GM23338 (cell line): Measurements from ENCODE around the gene CDCA7L. TPM values are rescaled to one million over a fixed set of nuclear protein-coding genes. Genes with fewer than 3 reads are reported as not detected.

Experiments used
- ATAC-seq: fragments of 200-7000 bp; cut with Tn5 transposase; 3 replicates; pipeline ENCODE4 v1.9.1; 2020
- DNase-seq: peaks from one replicate; pipeline ENCODE4 v3.0.0-alpha.2; 2015; ENCODE audit warnings: low spot score
- H2AFZ ChIP-seq: fragments of 200-600 bp; sonication (generic); 2 replicates; pipeline ENCODE4 v1.8.0; 2016; ENCODE audit warnings: antibody characterized with exemption, mild to moderate bottlenecking, moderate library complexity
- H3F3A ChIP-seq: fragments of 200-600 bp; sonication (generic); replicated peaks from 2 replicates; pipeline ENCODE4 v1.8.0; 2017; ENCODE audit warnings: antibody characterized with exemption, mixed run types, low read depth
- H3K27ac ChIP-seq: fragments of 200-600 bp; sonication (generic); 2 replicates; pipeline ENCODE4 v1.6.1; 2016; ENCODE audit warnings: low read depth
- H3K27me3 ChIP-seq: fragments of 200-600 bp; sonication (generic); 2 replicates; pipeline ENCODE4 v1.8.0; 2016; ENCODE audit warnings: mild to moderate bottlenecking, mixed run types, moderate library complexity; ENCODE audit not compliant: insufficient read depth
- H3K36me3 ChIP-seq: fragments of 200-600 bp; sonication (generic); 2 replicates; pipeline ENCODE4 v1.8.0; 2016; ENCODE audit warnings: mild to moderate bottlenecking; ENCODE audit not compliant: insufficient read depth
- H3K4me1 ChIP-seq: fragments of 200-600 bp; sonication (generic); 2 replicates; pipeline ENCODE4 v1.8.0; 2016; ENCODE audit warnings: mild to moderate bottlenecking, moderate library complexity; ENCODE audit not compliant: insufficient read depth
- H3K4me2 ChIP-seq: fragments of 200-600 bp; sonication (generic); 2 replicates; pipeline ENCODE4 v1.7.1; 2017; ENCODE audit warnings: mixed run types
- H3K4me3 ChIP-seq: fragments of 200-600 bp; sonication (generic); 2 replicates; pipeline ENCODE4 v1.6.1; 2016; ENCODE audit warnings: mixed run types
- H3K79me2 ChIP-seq: fragments of 200-600 bp; sonication (generic); replicated peaks from 2 replicates; pipeline ENCODE4 v1.8.0; 2017; ENCODE audit warnings: mild to moderate bottlenecking; ENCODE audit not compliant: insufficient read depth
- H3K9me2 ChIP-seq: fragments of 200-600 bp; sonication (generic); 2 replicates; pipeline ENCODE4 v1.8.0; 2017; ENCODE audit not compliant: insufficient read depth
- H4K20me1 ChIP-seq: fragments of 200-600 bp; sonication (generic); replicated peaks from 2 replicates; pipeline ENCODE4 v1.8.0; 2017; ENCODE audit warnings: mild to moderate bottlenecking; ENCODE audit not compliant: insufficient read depth
- H3K27ac Mint-ChIP-seq: 2 replicates; pipeline ENCODE4 v1.8.0; 2020; ENCODE audit warnings: inconsistent platforms, mild to moderate bottlenecking, moderate library complexity, mixed read lengths
- H3K27me3 Mint-ChIP-seq: 3 replicates; pipeline ENCODE4 v1.8.0; 2022; ENCODE audit warnings: low read depth, mild to moderate bottlenecking, moderate library complexity, mixed read lengths, inconsistent platforms; ENCODE audit not compliant: insufficient read depth, poor library complexity
- H3K36me3 Mint-ChIP-seq: 3 replicates; pipeline ENCODE4 v1.8.0; 2021; ENCODE audit warnings: low read depth, mild to moderate bottlenecking, inconsistent platforms, moderate library complexity, mixed read lengths
- H3K4me1 Mint-ChIP-seq: 3 replicates; pipeline ENCODE4 v1.8.0; 2020; ENCODE audit warnings: mild to moderate bottlenecking, inconsistent platforms, mixed read lengths
- H3K4me3 Mint-ChIP-seq: 3 replicates; pipeline ENCODE4 v1.8.0; 2021; ENCODE audit warnings: moderate library complexity, mild to moderate bottlenecking, inconsistent platforms, mixed read lengths
- H3K9me3 Mint-ChIP-seq: 3 replicates; pipeline ENCODE4 v1.8.0; 2020; ENCODE audit warnings: moderate library complexity, mild to moderate bottlenecking, inconsistent platforms, mixed read lengths
- CREB1 ChIP-seq: fragments of 250-450 bp; sonication (Bioruptor Pico); IDR thresholded peaks from 2 replicates; pipeline ENCODE4 v1.5.0; 2020; ENCODE audit warnings: low read depth, mild to moderate bottlenecking, moderate library complexity
- CTCF ChIP-seq, 2 experiments: fragments of 200-600 bp in 1 of 2; sonication (generic) in 1 of 2; conservative IDR thresholded peaks; 2 replicates each; pipeline versions ENCODE4 v1.5.1 to v1.6.1; 2016 to 2017; ENCODE audit warnings: antibody characterized with exemption in 2 of 2, low read depth in 2 of 2, mild to moderate bottlenecking in 2 of 2, moderate library complexity in 1 of 2
- ETS1 ChIP-seq: IDR thresholded peaks from 2 replicates; pipeline ENCODE4 v1.6.1; 2016; ENCODE audit warnings: antibody characterized with exemption
- EZH2 ChIP-seq: fragments of 200-600 bp; sonication (generic); IDR thresholded peaks from one replicate; pipeline ENCODE4 v1.8.0; 2017; ENCODE audit warnings: antibody characterized with exemption, mild to moderate bottlenecking, low read depth; ENCODE audit not compliant: unreplicated experiment
- EZH2phosphoT487 ChIP-seq: fragments of 200-600 bp; sonication (generic); IDR thresholded peaks from one replicate; pipeline ENCODE4 v1.8.1; 2018; ENCODE audit warnings: antibody characterized with exemption; ENCODE audit not compliant: unreplicated experiment
- JUNB ChIP-seq: IDR thresholded peaks from one replicate; pipeline ENCODE4 v1.6.1; 2016; ENCODE audit warnings: antibody characterized with exemption; ENCODE audit not compliant: unreplicated experiment
- NANOG ChIP-seq: IDR thresholded peaks from 2 replicates; pipeline ENCODE4 v1.6.1; 2016; ENCODE audit warnings: antibody characterized with exemption, borderline replicate concordance
- POLR2AphosphoS5 ChIP-seq: IDR thresholded peaks from 2 replicates; pipeline ENCODE4 v1.6.1; 2016; ENCODE audit warnings: antibody characterized with exemption, low read depth
- REST ChIP-seq: IDR thresholded peaks from one replicate; pipeline ENCODE4 v1.6.1; 2018; ENCODE audit warnings: antibody characterized with exemption; ENCODE audit not compliant: unreplicated experiment
- STAT1 ChIP-seq: IDR thresholded peaks from one replicate; pipeline ENCODE4 v1.6.1; 2016; ENCODE audit warnings: antibody characterized with exemption; ENCODE audit not compliant: unreplicated experiment
- ZNF114 ChIP-seq: fragments of 250-450 bp; sonication (Bioruptor Pico); IDR thresholded peaks from 2 replicates; pipeline ENCODE4 v1.5.0; 2020; ENCODE audit warnings: mild to moderate bottlenecking, moderate library complexity
- ZNF331 ChIP-seq: fragments of 250-450 bp; sonication (Bioruptor Pico); IDR thresholded peaks from 2 replicates; pipeline ENCODE4 v1.5.0; 2020; ENCODE audit warnings: low read depth, mild to moderate bottlenecking, moderate library complexity
- ZNF462 ChIP-seq: fragments of 250-450 bp; sonication (Bioruptor Pico); IDR thresholded peaks from 2 replicates; pipeline ENCODE4 v1.5.0; 2020; ENCODE audit warnings: mild to moderate bottlenecking, moderate library complexity
- polyA plus RNA-seq: library from polyadenylated mRNA; unstranded; fragments of >200 nt; fragmentation: Nextera tagmentation; extraction: Ambion mirVana; gene quantifications from 2 replicates; pipeline ENCODE4 v1.2.1, GENCODE V29; 2016
- total RNA-seq: library from RNA; depleted of rRNA; stranded (reverse); fragments of >200 nt; shearing (Covaris generic); gene quantifications from 2 replicates; pipeline ENCODE4 v1.2.3, GENCODE V29; 2014

Gene CDCA7L
- total and polyA plus RNA-seq, 2 experiments from 2014 or later = 174 to 187 TPM

GRCh38 chr7:21969822-21970221 lies 24.1 kb upstream of the CDCA7L start:
- H2AFZ ChIP-seq = no peak overlapping the region
- peaks cover 2% of the 10 kb centered on the region for H3K4me1 Mint-ChIP-seq
- H3K27me3 ChIP-seq = no peaks in the 10 kb centered on the region
- no peaks in the 10 kb centered on the region for H3K4me1 ChIP-seq
- H3K4me3 ChIP-seq = no peak overlapping the region
- peaks cover 10% of the 10 kb centered on the region for H3K27me3 Mint-ChIP-seq
- H3K27ac ChIP-seq = no peak overlapping the region
- no peaks in the 10 kb centered on the region for H3K79me2 ChIP-seq
- H4K20me1 ChIP-seq = no peaks in the 10 kb centered on the region
- no peak overlapping the region for H3K4me3 Mint-ChIP-seq
- no peak overlapping the region for H3K27ac Mint-ChIP-seq
- DNase-seq (no peak), ATAC-seq (no peak)
- no peaks in the 10 kb centered on the region for H3K9me3 Mint-ChIP-seq
- H3K4me2 ChIP-seq = no peak overlapping the region
- H3K36me3 ChIP-seq = no peaks in the 10 kb centered on the region
- TF ChIP-seq STAT1 (no peak), CREB1 (CRISPR knock-in tag) (no peak), EZH2 (no peak), EZH2phosphoT487 (no peak), NANOG (no peak), ETS1 (no peak), ZNF462 (CRISPR knock-in tag) (no peak), REST (no peak), ZNF114 (CRISPR knock-in tag) (no peak), JUNB (no peak), ZNF331 (CRISPR knock-in tag) (no peak), CTCF (conservative IDR thresholded peaks at IDR 0.05; ENCODE audit: low read depth in 2 of 2) (no peak), POLR2AphosphoS5 (no peak)
- H3K9me2 ChIP-seq = no peaks in the 10 kb centered on the region
- no peaks in the 10 kb centered on the region for H3F3A ChIP-seq
- H3K36me3 Mint-ChIP-seq = no peaks in the 10 kb centered on the region
